GDM1 (cell line): ENCODE results near the gene PBX3.

Source experiments
- DNase-seq: peaks from one replicate; lab custom pipeline; 2025; lab: John Stamatoyannopoulos, UW

The PBX3 gene

DNA sequence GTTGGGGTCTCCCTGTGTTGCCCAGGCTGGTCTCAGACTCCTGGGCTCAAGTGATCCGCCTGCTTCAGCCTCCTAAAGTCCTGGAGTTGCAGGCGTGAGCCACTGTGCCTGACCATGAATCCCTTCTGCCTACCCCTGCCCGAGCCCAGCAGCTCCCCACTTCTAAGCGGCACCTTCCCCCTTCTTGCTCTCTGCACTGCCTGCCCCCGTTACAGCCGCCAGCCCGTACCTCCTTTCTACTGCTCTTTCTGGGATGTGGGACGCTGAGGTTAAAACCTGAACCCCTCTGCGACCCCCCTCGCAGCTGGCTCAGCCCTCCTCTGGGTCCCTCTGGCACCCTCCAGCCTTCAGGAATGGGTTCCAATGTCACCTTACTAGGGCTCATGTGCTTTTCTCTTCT, 249.6 kb downstream of the PBX3 start:
- DNase-seq: no peak

DNA sequence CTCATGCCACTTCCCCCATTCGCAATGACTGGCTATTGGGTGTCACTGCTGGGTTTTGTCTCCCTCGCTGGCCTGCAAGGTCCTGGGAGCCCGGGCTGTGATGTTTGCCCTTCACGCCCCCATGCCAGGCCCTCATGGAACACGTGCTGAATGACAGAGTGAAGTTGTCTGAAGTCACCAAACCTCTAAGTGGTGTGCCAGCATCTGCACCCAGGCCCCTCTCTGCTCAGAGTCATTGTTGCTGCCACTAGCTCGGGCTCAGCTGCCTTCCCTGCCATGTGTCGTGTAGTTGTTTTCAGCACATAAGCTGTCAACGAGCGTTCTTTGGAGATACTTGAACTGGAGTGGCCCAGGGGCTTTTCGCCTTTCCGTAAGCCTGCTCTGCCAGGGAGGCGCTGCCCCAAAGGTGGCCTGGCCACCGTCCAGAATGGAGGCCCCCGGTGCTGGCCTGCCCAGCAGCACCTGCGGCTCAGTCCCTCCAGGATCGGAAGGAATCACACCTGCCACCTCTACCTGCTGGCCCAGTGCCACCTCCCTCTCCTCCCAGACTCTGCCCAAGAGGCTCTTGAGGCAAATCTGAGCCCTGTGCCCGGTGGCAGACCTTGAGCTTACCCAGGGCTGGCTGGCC, 250.1 kb downstream of the PBX3 start:
- no peak for DNase-seq

DNA sequence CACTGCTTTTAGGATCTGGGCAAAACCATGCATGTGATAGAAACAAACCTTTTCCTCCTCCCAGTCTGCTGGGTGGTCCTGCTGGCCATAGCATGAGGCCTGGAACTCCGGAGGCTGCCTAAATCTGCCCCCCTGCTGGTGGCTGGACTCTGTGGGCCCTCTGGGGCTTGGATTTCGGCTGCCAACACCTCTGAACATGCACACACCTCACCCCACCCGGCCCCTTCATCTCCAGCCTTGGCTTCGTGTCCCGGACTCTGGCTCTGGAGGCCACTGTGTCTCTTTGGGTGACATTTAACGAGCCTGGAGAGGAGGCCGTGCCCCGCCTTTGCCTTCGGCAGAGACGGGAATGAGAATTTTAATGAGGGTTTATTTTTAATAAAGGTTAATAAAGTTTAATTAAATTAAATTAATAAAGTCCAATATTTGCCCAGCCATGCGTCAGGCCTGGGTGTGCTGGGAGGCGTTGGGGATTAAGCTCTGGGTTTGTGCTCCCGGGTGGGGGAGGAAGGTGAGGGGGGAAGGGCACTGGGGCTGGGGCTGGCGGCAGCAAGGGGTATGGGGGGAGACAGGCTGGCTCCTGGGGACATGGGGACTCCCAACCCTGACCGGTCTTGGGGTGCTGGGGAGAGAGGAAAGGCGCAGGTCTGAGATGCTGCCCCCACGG, 251.8 kb downstream of the PBX3 start:
- no peak for DNase-seq

DNA sequence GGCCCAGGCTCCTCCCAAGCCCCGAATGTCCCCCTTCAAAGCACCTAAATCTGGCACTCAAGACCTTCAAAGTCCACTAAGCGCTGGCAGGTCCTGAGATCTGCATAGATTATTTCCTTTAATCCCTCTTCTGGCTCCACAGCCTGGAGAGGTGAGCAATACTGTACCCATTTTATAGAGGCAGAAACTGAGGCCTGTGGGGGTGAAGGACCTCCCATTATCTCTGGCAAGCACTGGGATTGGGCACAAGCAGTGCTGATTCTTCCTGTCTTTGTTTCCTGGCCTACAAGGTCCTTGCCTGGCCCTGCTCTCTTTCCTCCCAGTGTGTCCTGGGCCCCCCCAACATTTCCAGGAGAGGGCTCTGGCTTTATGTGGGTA, 252.3 kb downstream of the PBX3 start:
- no peak for DNase-seq

DNA sequence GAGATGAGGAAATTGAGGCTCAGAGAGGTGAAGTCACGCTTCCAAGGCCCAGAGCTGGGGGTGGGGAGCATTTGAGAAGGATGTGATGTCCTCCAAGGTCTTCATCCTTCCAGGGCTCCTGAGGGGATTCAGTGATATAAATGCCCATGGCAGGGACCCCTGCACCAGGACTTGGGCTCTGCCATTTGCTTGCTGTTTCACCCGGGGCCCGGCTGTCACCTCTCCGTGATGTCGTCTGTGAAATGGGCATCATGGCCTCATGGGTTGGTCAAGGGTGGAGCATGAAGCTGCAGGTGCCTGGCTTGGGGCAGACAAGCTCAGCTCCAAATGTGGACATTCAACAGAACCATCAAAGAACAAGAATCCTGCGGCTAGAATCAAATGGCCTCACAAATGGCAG, 253.1 kb downstream of the PBX3 start:
- DNase-seq: no peak

DNA sequence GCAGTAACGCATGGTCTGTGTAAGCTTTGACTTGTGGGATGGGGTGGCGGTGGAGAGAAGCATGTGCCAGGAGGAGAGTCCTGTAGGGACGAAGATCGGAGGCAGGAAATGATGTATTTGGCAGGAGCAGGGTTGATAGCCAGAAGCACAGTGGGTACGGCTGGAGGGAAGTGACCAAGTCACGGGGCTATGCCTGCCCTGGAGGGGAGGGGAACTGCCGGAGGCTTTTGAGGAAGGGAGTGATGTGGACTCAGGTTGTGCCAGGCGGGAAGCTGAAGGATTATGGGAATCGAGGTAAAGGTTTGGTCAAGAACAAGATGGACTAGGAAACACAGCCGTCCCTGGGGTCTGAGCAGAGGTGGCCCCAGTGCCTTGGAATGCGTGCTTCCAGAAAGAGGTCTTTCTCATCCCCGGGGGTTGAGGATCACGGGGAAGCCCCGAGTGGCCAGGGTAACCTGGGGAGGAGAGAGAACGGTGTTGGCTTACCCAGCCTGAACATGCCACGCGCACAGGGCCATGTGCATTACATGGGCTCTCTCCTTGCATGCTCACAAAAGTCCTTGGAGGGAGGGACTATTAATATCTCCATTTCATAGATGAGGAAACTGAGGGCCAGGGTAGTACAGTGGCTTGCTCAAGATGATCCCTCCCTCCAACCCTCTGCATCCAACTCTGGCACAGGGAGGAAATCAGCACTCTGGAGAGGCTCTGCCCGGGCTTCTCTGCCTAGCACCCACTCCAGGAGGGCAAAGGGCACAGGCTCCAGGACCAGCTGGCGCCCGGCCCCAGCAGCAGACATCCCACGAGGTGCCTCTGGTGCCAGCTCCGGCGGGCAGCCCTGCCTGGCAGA, 253.8 kb downstream of the PBX3 start:
- DNase-seq: no peak

DNA sequence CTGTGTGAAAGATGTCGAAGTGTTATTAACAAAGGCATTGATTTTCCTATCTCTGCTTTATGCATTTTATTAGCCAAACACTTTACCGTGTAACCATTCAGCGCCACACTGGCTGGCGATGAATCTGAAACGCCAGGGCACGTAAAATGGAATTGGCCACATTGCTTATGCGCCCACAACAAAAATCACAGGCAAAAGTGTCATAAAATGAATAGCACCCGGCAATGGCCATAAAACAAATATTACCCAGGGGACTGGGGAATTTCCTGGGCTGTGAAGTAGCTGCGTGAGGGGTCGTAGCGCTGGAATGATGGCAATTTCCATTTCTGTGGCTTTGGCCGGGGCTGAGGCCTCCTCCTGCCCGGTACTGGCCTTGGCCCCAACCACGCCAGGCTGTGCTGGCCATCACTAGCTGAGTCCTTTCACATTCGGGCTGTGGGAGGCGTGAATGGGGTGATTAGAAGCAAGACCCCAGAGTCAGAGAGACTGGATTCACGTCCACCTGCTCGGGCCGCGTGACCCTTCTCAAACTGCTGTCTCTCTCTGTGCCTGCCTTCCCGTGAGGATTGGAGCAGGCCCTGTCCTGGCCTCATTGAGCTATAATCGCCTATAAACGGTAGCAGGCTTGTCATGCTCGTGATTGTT, 254.5 kb downstream of the PBX3 start:
- no peak for DNase-seq

DNA sequence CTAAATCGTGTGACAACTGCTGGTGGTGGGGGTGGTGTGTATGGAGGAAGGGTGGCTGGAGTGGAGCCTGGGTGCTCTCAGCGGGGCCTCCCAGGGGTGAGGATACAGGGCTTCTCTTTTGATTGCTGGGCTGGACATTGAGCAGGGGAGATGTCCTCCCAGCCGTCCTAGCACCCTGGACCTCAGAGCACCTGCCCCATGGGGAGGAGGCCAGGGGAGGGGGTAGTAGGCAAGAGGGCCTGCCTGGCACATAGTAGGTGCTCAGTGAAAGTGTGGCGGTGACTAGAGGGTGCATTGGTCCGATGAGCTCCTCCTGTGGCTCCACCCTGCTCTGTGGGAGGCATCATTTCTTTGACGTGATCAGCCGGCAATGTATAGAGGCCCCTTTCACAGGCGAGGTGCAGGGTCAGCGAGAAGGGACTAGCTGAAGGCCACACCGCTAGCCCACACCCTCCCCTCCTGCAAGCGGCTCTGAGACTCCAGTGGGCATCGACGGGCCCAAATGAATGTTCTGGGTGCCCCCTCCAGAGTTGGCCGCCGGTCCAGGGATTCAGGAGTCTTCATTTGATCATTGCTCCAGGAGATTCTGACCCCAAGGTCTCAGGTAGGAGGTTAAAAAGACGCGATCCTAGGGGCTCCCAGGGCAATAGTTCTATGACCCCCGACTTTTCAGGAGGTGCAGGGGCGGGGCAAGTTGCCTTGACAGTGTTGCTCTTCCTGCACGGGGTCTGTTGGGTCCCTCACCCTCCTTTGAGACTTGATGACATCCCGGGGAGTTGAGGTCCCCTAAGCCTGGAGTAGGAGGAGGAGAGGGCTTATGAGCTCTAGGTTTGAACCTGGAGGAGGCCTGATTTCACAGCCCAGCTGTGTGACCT, 255.5 kb downstream of the PBX3 start:
- no peak for DNase-seq

DNA sequence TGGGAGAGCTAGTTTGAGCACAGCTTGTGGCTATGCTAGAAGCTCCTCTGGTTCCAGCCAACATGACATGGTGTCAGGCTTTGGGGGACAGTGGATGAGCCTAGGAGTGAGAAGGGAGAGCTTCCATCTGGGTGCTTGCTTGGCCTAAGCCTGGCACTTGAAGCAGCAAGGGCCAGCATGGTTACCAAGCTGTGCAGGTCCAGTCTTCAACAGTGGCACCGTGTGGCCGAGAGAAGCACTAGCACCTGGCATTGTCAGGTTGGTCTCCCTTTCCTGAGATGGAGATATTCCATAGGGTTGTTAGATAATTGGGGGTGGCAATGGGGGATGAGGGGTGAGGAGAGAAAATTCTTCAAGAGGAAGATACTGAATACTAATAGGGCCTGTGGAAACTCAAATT, 261.9 kb downstream of the PBX3 start:
- DNase-seq: no peak

DNA sequence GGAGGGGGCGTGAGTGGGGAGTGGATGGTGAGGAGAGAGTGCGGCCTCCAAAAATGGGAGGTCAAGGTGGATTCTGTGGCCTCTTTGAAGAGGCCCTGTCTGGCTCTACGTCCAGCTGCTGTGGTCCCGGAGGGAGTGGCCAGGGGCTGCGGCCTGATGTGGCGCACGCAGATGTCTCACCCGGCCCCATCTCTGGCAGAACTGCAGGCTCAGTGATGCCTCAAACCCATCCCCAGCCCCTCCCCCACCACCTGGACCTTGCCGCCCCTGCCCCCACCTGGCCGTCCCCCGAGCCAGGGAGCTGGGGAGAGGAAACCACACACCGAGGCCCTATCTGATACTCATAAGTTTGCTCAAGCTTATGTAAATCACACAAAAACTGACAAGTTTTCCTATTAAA, 267.6 kb downstream of the PBX3 start:
- no peak for DNase-seq

DNA sequence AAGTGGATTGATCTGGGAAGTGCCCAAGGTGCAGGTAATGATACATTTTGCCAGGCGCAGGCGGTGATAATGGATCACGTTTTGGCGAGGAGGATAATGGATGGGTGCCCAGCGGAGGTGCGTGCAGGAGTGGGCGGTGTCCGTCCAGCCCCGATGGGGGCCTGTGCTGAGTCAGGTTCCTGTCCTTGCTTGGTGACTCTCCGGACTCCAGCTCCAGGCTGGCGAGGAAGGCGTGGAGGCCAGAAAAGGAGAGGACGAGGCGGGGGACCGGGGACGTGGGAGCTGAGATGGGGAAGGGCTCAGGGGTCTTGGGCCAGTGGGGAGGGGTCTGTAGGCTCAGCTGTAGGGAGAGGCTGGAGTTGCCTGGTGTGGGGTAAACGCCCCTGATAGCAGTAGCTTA, 268.3 kb downstream of the PBX3 start:
- no peak for DNase-seq

DNA sequence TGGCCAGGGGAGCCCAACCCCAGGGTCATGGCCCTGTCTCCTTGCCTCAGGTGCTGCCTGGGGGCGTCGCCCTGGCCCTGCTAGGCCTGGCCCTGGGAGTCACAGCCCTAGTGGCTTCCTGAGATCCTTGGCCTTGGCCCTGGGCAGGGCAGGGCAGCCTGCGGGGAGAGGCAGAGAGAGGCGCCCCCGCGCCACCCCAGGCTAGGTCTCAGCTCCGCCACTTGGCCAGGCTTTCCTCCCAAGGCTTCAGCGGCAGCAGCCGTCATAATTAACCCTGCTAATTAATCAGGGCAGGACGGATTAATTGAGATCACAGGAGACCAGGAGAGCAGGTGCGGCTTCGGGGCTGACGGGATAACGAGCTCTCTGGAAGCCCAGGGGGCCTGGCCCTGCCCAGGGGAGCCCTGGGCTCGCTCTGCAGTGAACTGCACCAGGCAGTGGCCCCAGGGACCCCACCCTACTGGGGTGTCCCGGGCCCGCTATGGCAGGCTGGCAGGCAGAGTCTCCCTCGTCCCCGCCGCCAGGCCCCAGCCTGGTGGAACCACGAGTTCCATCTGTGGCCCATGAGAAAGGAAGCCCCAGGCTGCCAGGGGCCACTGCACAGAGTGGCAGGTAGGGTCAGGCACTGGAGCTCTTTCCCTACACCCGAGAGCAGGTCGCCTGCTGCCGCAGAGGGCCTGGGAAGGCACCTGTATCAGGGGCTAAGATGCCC, 269.6 kb downstream of the PBX3 start:
- no peak for DNase-seq
